HTR-8/SVneo (cell line): ENCODE measurements around the gene WDR83.
"Not testable (repeated sequence)": the region's sequence is repeated elsewhere in the genome, so short reads cannot be mapped to it uniquely, and the experiment has no call there.

Experiments
- DNase-seq: peaks from one replicate; pipeline ENCODE4 v3.0.0; 2011; ENCODE audit warnings: low spot score, mixed read lengths; ENCODE audit not compliant: insufficient read length
- FAIRE-seq: peaks from 2 replicates; lab custom pipeline; 2011; peaks lifted over from hg19 to GRCh38; lab: Jason Lieb, UNC

WDR83 gene

GRCh38 chr19:12652219-12652618, 14.4 kb upstream of the WDR83 start:
- no peak for DNase-seq
- no peak for FAIRE-seq

- no peak for FAIRE-seq
- no peak for DNase-seq
These were observed 11.1 kb upstream of the WDR83 start for GRCh38 chr19:12655546-12655945.

GRCh38 chr19:12656899-12657571, 9.6 kb upstream of the WDR83 start:
- FAIRE-seq = no peak

GRCh38 chr19:12657966-12658365, 8.6 kb upstream of the WDR83 start:
- no peak for DNase-seq
- no peak for FAIRE-seq

More at GRCh38 chr19:12656899-12657571, 9.6 kb upstream of the WDR83 start:
- no peak for DNase-seq

GRCh38 chr19:12660980-12661379, 5.6 kb upstream of the WDR83 start:
- DNase-seq = no peak
- FAIRE-seq = no peak

- no peak for FAIRE-seq
- no peak for DNase-seq
These were observed 2.0 kb upstream of the WDR83 start for GRCh38 chr19:12664406-12665280.

- DNase-seq = no peak
- FAIRE-seq = no peak
These were observed 1.4 kb upstream of the WDR83 start for GRCh38 chr19:12665281-12665573.

GRCh38 chr19:12665671-12666264, 839 bp upstream of the WDR83 start:
- DNase-seq (no peak), FAIRE-seq (no peak)

GRCh38 chr19:12667731-12668302, 1.2 kb downstream of the WDR83 start:
- FAIRE-seq (no peak), DNase-seq (no peak)

GRCh38 chr19:12668346-12668745, 1.7 kb downstream of the WDR83 start:
- no peak for DNase-seq
- no peak for FAIRE-seq

- FAIRE-seq = peak; percentile 16
- peak; percentile 33 for DNase-seq
These were observed 2.3 kb downstream of the WDR83 start for GRCh38 chr19:12668932-12669269.

- FAIRE-seq = peak; percentile 88
- DNase-seq = peak; percentile 86
These were observed 2.9 kb downstream of the WDR83 start for GRCh38 chr19:12669270-12670158.

- no peak for FAIRE-seq
- DNase-seq = no peak
These were observed 3.7 kb downstream of the WDR83 start for GRCh38 chr19:12670159-12670928.

GRCh38 chr19:12672744-12673143, 6.1 kb downstream of the WDR83 start:
- DNase-seq (no peak), FAIRE-seq (peak; percentile 9)

GRCh38 chr19:12675399-12675798, 8.8 kb downstream of the WDR83 start:
- no peak for FAIRE-seq
- DNase-seq = no peak

GRCh38 chr19:12675940-12676339, 9.3 kb downstream of the WDR83 start:
- no peak for FAIRE-seq
- DNase-seq = no peak

GRCh38 chr19:12676384-12676792, 9.8 kb downstream of the WDR83 start:
- FAIRE-seq (no peak), DNase-seq (peak; percentile 87)

- no peak for FAIRE-seq
- no peak for DNase-seq
These were observed 10.3 kb downstream of the WDR83 start for GRCh38 chr19:12676928-12677327.

- not testable (repeated sequence) for DNase-seq, FAIRE-seq
These were observed 11.4 kb downstream of the WDR83 start for GRCh38 chr19:12678039-12678438.
